MM.1S (cell line): ENCODE measurements around the gene WDR1.

Source experiments
- DNase-seq: peaks from one replicate; pipeline ENCODE4 v3.0.0-alpha.2; 2015
- H2AFZ ChIP-seq: fragments of 300-600 bp; sonication (generic); 2 replicates; pipeline ENCODE4 v1.6.0; 2016; ENCODE audit warnings: antibody characterized with exemption, low read length
- H3F3A ChIP-seq: fragments of 300-600 bp; sonication (generic); 2 replicates; pipeline ENCODE4 v1.6.1; 2016; ENCODE audit warnings: mild to moderate bottlenecking, antibody characterized with exemption, low read length, moderate library complexity, mixed read lengths; ENCODE audit not compliant: insufficient read depth
- H3K27ac ChIP-seq: fragments of 300-600 bp; sonication (generic); 2 replicates; pipeline ENCODE4 v1.5.1; 2016; ENCODE audit warnings: mild to moderate bottlenecking, low read length
- H3K27me3 ChIP-seq: fragments of 300-600 bp; sonication (generic); replicated peaks from 2 replicates; pipeline ENCODE4 v1.6.0; 2016; ENCODE audit warnings: low read length; ENCODE audit not compliant: insufficient read depth
- H3K36me3 ChIP-seq: fragments of 300-600 bp; sonication (generic); replicated peaks from 2 replicates; pipeline ENCODE4 v1.6.1; 2016; ENCODE audit warnings: mild to moderate bottlenecking, low read length, mixed read lengths; ENCODE audit not compliant: insufficient read depth
- H3K4me1 ChIP-seq: fragments of 300-600 bp; sonication (generic); 2 replicates; pipeline ENCODE4 v1.6.1; 2016; ENCODE audit warnings: low read length, mixed read lengths
- H3K4me2 ChIP-seq: fragments of 300-600 bp; sonication (generic); 2 replicates; pipeline ENCODE4 v1.6.0; 2016; ENCODE audit warnings: low read depth, low read length
- H3K4me3 ChIP-seq: fragments of 300-600 bp; sonication (generic); 2 replicates; pipeline ENCODE4 v1.5.1; 2016; ENCODE audit warnings: low read length, mixed read lengths
- H3K79me2 ChIP-seq: fragments of 300-600 bp; sonication (generic); 2 replicates; pipeline ENCODE4 v1.6.1; 2016; ENCODE audit warnings: mixed run types, low read length, mixed read lengths
- H3K9ac ChIP-seq: fragments of 300-600 bp; sonication (generic); 2 replicates; pipeline ENCODE4 v1.6.1; 2016; ENCODE audit warnings: low read length, mixed read lengths
- H3K9me2 ChIP-seq: fragments of 300-600 bp; sonication (generic); replicated peaks from 2 replicates; pipeline ENCODE4 v1.6.1; 2016; ENCODE audit warnings: mild to moderate bottlenecking, low read length, mixed read lengths; ENCODE audit not compliant: insufficient read depth
- H3K9me3 ChIP-seq: fragments of 300-600 bp; sonication (generic); replicated peaks from 2 replicates; pipeline ENCODE4 v1.6.1; 2016; ENCODE audit warnings: mild to moderate bottlenecking, low read length, mixed read lengths; ENCODE audit not compliant: insufficient read depth
- H4K20me1 ChIP-seq: fragments of 300-600 bp; sonication (generic); 2 replicates; pipeline ENCODE4 v1.6.1; 2016; ENCODE audit warnings: mild to moderate bottlenecking, low read length, moderate library complexity, mixed read lengths; ENCODE audit not compliant: insufficient read depth
- CTCF ChIP-seq: fragments of 300-600 bp; sonication (generic); IDR thresholded peaks from 2 replicates; pipeline ENCODE4 v1.5.1; 2016; ENCODE audit warnings: antibody characterized with exemption, low read length, mixed read lengths
- EZH2 ChIP-seq: fragments of 300-600 bp; sonication (generic); optimal IDR thresholded peaks from 2 replicates; pipeline ENCODE3; 2017; ENCODE audit warnings: low read depth, mild to moderate bottlenecking, antibody characterized with exemption, low read length, mixed read lengths
- EZH2phosphoT487 ChIP-seq: fragments of 300-600 bp; sonication (generic); IDR thresholded peaks from 2 replicates; pipeline ENCODE4 v1.6.1; 2018; ENCODE audit warnings: antibody characterized with exemption, low read length

The WDR1 gene

GRCh38 chr4:10115797-10116568, 616 bp downstream of the WDR1 start:
- Histone ChIP-seq H3F3A (0 out of 2 replicates have a peak, but pooled peaks cover 4% of the 10 kb centered on the region), H3K4me3 (peak overlapping the region; percentile 82), H3K4me2 (peak overlapping the region; percentile 86), H3K27me3 (no peaks in the 10 kb centered on the region), H3K9me3 (no peaks in the 10 kb centered on the region), H3K9ac (peak overlapping the region; percentile 85), H3K36me3 (peaks cover 20% of the 10 kb centered on the region), H3K79me2 (peaks cover 53% of the 10 kb centered on the region), H3K27ac (peak overlapping the region; percentile 51; the same call in 1 of the 2 replicates), H2AFZ (no peak overlapping the region), H3K9me2 (no peaks in the 10 kb centered on the region), H3K4me1 (peaks cover 21% of the 10 kb centered on the region), H4K20me1 (peaks cover 10% of the 10 kb centered on the region)
- TF ChIP-seq CTCF = no peak
- no peak for TF ChIP-seq EZH2phosphoT487
- TF ChIP-seq EZH2 = no peak
- peak; percentile 48 for DNase-seq

- 0 out of 2 replicates have a peak, but pooled peaks cover 4% of the 10 kb centered on the region for H3F3A ChIP-seq
- H3K9me2 ChIP-seq = no peaks in the 10 kb centered on the region
- peaks cover 59% of the 10 kb centered on the region for H3K79me2 ChIP-seq
- H3K4me3 ChIP-seq = peak overlapping the region; percentile 82
- no peak for DNase-seq
- peak overlapping the region; percentile 51; the same call in 1 of the 2 replicates for H3K27ac ChIP-seq
- peaks cover 12% of the 10 kb centered on the region for H4K20me1 ChIP-seq
- no peak for TF ChIP-seq EZH2
- no peak for TF ChIP-seq CTCF
- TF ChIP-seq EZH2phosphoT487 = no peak
- H3K9me3 ChIP-seq = no peaks in the 10 kb centered on the region
- peak overlapping the region; percentile 86 for H3K4me2 ChIP-seq
- peaks cover 21% of the 10 kb centered on the region for H3K4me1 ChIP-seq
- no peak overlapping the region for H2AFZ ChIP-seq
- peak overlapping the region; percentile 85 for H3K9ac ChIP-seq
- no peaks in the 10 kb centered on the region for H3K27me3 ChIP-seq
- peaks cover 26% of the 10 kb centered on the region for H3K36me3 ChIP-seq
Observed at GRCh38 chr4:10115271-10115796, 1.3 kb downstream of the WDR1 start.

- Histone ChIP-seq H2AFZ (no peak overlapping the region), H4K20me1 (peaks cover 14% of the 10 kb centered on the region), H3K4me2 (peak overlapping the region; percentile 86; the same call in 1 of the 2 replicates), H3K27ac (no peak overlapping the region), H3K36me3 (peaks cover 27% of the 10 kb centered on the region), H3K4me3 (peak overlapping the region; percentile 82; the same call in 1 of the 2 replicates), H3K27me3 (no peaks in the 10 kb centered on the region), H3F3A (0 out of 2 replicates have a peak, but pooled peaks cover 4% of the 10 kb centered on the region), H3K9me2 (no peaks in the 10 kb centered on the region), H3K9me3 (no peaks in the 10 kb centered on the region), H3K4me1 (peaks cover 21% of the 10 kb centered on the region), H3K79me2 (peaks cover 67% of the 10 kb centered on the region), H3K9ac (no peak overlapping the region; the same call in 1 of the 2 replicates)
- no peak for DNase-seq
- TF ChIP-seq EZH2phosphoT487 = no peak
Observed at GRCh38 chr4:10114607-10115006, 2.0 kb downstream of the WDR1 start.
